ENCODE measurements around the gene TGM2. TPM values are rescaled to one million over a fixed set of nuclear protein-coding genes. Genes with fewer than 3 reads are reported as not detected.

TGM2 gene
- total RNA-seq, 1 experiment from 2014 or later: 138 TPM

DNA sequence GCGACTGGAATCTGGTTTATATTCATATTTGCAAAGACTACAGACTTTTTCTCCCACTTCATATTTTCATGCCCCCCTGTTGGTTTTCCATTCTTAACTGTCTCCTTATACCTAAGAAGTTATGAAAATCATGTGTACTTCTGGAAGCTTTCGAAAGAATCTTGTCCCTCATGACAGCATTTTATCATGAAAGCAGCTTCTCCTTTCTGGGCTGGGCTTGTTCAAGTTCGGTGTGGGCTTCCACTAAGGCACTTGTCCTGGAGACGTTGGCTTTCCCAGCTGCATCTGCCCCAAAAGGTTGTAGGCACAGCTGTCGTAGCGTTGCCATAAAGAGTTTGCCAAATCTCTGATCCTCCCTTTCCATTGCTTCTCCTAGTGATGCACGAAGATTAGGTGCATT lies 75.0 kb downstream of the TGM2 start:
- H3K36me3 ChIP-seq (ENCODE audit: control insufficient read depth, insufficient read depth, low read length): no peaks in the 10 kb centered on the region; the same call in none of the 2 replicates
- H3K4me1 ChIP-seq: peaks cover 8% of the 10 kb centered on the region; the same call in 1 of the 2 replicates
- Mint-ChIP-seq H3K4me3 (ENCODE audit: unreplicated experiment) (no peak overlapping the region), H3K27me3 (ENCODE audit: insufficient read depth, unreplicated experiment) (no peaks in the 10 kb centered on the region), H3K9me3 (ENCODE audit: unreplicated experiment) (no peaks in the 10 kb centered on the region), H3K27ac (ENCODE audit: unreplicated experiment) (no peak overlapping the region), H3K36me3 (ENCODE audit: insufficient read depth, unreplicated experiment) (peaks cover 81% of the 10 kb centered on the region), H3K4me1 (ENCODE audit: low read depth, unreplicated experiment) (peaks cover 7% of the 10 kb centered on the region)
- no peaks in the 10 kb centered on the region for H3K9me3 ChIP-seq
- TF ChIP-seq, protein P1, sequence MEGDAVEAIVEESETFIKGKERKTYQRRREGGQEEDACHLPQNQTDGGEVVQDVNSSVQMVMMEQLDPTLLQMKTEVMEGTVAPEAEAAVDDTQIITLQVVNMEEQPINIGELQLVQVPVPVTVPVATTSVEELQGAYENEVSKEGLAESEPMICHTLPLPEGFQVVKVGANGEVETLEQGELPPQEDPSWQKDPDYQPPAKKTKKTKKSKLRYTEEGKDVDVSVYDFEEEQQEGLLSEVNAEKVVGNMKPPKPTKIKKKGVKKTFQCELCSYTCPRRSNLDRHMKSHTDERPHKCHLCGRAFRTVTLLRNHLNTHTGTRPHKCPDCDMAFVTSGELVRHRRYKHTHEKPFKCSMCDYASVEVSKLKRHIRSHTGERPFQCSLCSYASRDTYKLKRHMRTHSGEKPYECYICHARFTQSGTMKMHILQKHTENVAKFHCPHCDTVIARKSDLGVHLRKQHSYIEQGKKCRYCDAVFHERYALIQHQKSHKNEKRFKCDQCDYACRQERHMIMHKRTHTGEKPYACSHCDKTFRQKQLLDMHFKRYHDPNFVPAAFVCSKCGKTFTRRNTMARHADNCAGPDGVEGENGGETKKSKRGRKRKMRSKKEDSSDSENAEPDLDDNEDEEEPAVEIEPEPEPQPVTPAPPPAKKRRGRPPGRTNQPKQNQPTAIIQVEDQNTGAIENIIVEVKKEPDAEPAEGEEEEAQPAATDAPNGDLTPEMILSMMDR (IDR thresholded peaks at IDR 0.05; ENCODE audit: insufficient read depth in 1 of 2, low read depth in 1 of 2, low read length in 1 of 2, severe bottlenecking in 1 of 2, unreplicated experiment in 1 of 2): no peak
- H3K4me3 ChIP-seq (ENCODE audit: low read depth, low read length): no peak overlapping the region
- no peak for DNase-seq
- BruUV-seq (replicated peaks): no TSS peak
- POLR2A ChIA-PET: no interaction called here
- no peaks in the 10 kb centered on the region for H3K27me3 ChIP-seq (replicated peaks; ENCODE audit: control insufficient read depth, insufficient read depth, low read length)
- CTCF ChIA-PET: interaction anchor here (1.4 to 3.5 kb wide), 2 partner anchors 17 to 131 kb away, joined by 5 to 24 read pairs; no protein-coding TSS in a partner anchor
- intact Hi-C loops (cut with micrococcal nuclease; ENCODE audit: unreplicated experiment): no loop called here

DNA sequence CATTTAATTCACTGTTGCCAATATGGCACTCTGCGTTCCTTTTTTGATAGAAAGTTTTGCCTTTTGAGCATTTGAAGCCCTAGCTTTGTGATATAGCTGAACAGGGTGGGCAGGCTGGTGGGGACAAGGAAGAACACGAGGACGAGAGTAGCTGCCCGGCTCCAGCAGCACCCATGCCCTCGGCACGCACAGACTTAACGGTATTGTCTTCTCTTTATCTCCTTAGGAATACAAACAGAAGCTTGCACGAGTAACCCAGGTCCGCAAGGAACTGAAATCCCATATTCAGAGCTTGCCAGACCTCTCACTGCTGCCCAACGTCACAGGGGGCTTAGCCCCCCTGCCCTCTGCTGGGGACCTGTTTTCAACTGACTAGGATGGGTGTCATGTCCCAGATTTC lies 75.6 kb downstream of the TGM2 start:
- no peaks in the 10 kb centered on the region for H3K9me3 ChIP-seq
- H3K4me3 Mint-ChIP-seq (ENCODE audit: unreplicated experiment): no peak overlapping the region
- no peak overlapping the region for H3K4me3 ChIP-seq (ENCODE audit: low read depth, low read length)
- peaks cover 1% of the 10 kb centered on the region for H3K4me1 Mint-ChIP-seq (ENCODE audit: low read depth, unreplicated experiment)
- no peak for DNase-seq
- TF ChIP-seq, protein P1 (IDR thresholded peaks at IDR 0.05; ENCODE audit: insufficient read depth in 1 of 2, low read depth in 1 of 2, low read length in 1 of 2, severe bottlenecking in 1 of 2, unreplicated experiment in 1 of 2): no peak
- H3K27ac Mint-ChIP-seq (ENCODE audit: unreplicated experiment): no peak overlapping the region
- intact Hi-C loops (cut with micrococcal nuclease; ENCODE audit: unreplicated experiment): no loop called here
- no peaks in the 10 kb centered on the region; the same call in none of the 2 replicates for H3K36me3 ChIP-seq (ENCODE audit: control insufficient read depth, insufficient read depth, low read length)
- H3K27me3 Mint-ChIP-seq (ENCODE audit: insufficient read depth, unreplicated experiment): no peaks in the 10 kb centered on the region
- ChIA-PET CTCF (interaction anchor here (1.4 to 3.5 kb wide), 3 partner anchors 16 to 132 kb away, joined by 5 to 24 read pairs (median 8); no protein-coding TSS in a partner anchor), POLR2A (no interaction called here)
- H3K27me3 ChIP-seq (replicated peaks; ENCODE audit: control insufficient read depth, insufficient read depth, low read length): no peaks in the 10 kb centered on the region
- no TSS peak for BruUV-seq (replicated peaks)
- peaks cover 6% of the 10 kb centered on the region; the same call in 1 of the 2 replicates for H3K4me1 ChIP-seq
- no peaks in the 10 kb centered on the region for H3K9me3 Mint-ChIP-seq (ENCODE audit: unreplicated experiment)
- H3K36me3 Mint-ChIP-seq (ENCODE audit: insufficient read depth, unreplicated experiment): peaks cover 81% of the 10 kb centered on the region

DNA sequence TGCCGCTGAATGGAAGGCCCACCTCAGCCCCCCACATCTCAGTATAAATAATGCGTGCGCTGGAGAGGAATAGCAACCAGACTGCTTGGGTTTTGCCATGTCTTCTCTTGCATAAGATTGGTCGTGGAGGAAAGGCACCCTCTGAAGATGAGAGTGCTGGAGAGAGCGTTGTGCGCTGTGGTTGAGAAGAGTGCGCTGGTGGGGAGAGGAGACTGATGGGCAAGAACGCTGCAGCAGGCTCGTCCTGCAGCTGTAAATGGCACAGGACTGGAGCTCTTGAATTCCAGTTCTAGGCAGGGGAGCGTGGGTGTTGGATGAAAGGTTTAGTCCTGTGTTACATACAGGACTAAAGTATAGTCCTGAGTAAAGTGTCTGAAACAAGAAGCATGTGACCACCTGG lies 80.0 kb downstream of the TGM2 start:
- peaks cover 4% of the 10 kb centered on the region for H3K36me3 ChIP-seq (ENCODE audit: control insufficient read depth, insufficient read depth, low read length)

More for the DNA sequence above, 80.0 kb downstream of the TGM2 start:
- no peak for DNase-seq
- Mint-ChIP-seq H3K4me3 (ENCODE audit: unreplicated experiment) (no peak overlapping the region), H3K9me3 (ENCODE audit: unreplicated experiment) (no peaks in the 10 kb centered on the region), H3K36me3 (ENCODE audit: insufficient read depth, unreplicated experiment) (peaks cover 97% of the 10 kb centered on the region), H3K4me1 (ENCODE audit: low read depth, unreplicated experiment) (no peaks in the 10 kb centered on the region), H3K27ac (ENCODE audit: unreplicated experiment) (no peak overlapping the region), H3K27me3 (ENCODE audit: insufficient read depth, unreplicated experiment) (no peaks in the 10 kb centered on the region)
- BruUV-seq (replicated peaks): no TSS peak
- Histone ChIP-seq H3K4me3 (ENCODE audit: low read depth, low read length) (no peak overlapping the region), H3K4me1 (no peaks in the 10 kb centered on the region), H3K9me3 (no peaks in the 10 kb centered on the region; the same call in 1 of the 2 replicates), H3K27me3 (replicated peaks; ENCODE audit: control insufficient read depth, insufficient read depth, low read length) (no peaks in the 10 kb centered on the region)
- POLR2A ChIA-PET: no interaction called here
- CTCF ChIA-PET: interaction anchor here (1.6 kb wide), 1 partner anchor 12 kb away, joined by 5 read pairs; no protein-coding TSS in a partner anchor
- TF ChIP-seq, protein P1 (IDR thresholded peaks at IDR 0.05; ENCODE audit: insufficient read depth in 1 of 2, low read depth in 1 of 2, low read length in 1 of 2, severe bottlenecking in 1 of 2, unreplicated experiment in 1 of 2): no peak
- intact Hi-C loops (cut with micrococcal nuclease; ENCODE audit: unreplicated experiment): no loop called here

All from Caco-2 (cell line).